Endothelial cell of umbilical vein (primary cell): ENCODE measurements around the gene DISP1.

Experiments used
- CTCF ChIP-seq, 2 donors: IDR thresholded peaks; 1 replicate in 1 of 2; 2 replicates in 1 of 2; pipeline ENCODE4 v1.5.1; 2011; ENCODE audit warnings: low read length in 2 of 2, mild to moderate bottlenecking in 2 of 2, moderate library complexity in 2 of 2, control low read depth in 1 of 2, inconsistent platforms in 1 of 2, low read depth in 1 of 2; ENCODE audit not compliant: insufficient read depth in 1 of 2; ENCODE audit errors: extremely low read depth in 1 of 2
- EZH2 ChIP-seq: IDR thresholded peaks from 2 replicates; pipeline ENCODE4 v1.6.1; 2012; ENCODE audit warnings: borderline replicate concordance, low read depth, mild to moderate bottlenecking, moderate library complexity, low read length, inconsistent platforms; ENCODE audit not compliant: severe bottlenecking
- FOS ChIP-seq: IDR thresholded peaks from 2 replicates; pipeline ENCODE4 v1.6.1; 2011; ENCODE audit warnings: mild to moderate bottlenecking, low read length, moderate library complexity, borderline replicate concordance; ENCODE audit not compliant: insufficient read depth
- GATA2 ChIP-seq: IDR thresholded peaks from 2 replicates; pipeline ENCODE4 v1.7.0; 2011; ENCODE audit warnings: low read depth, mild to moderate bottlenecking, moderate library complexity, mixed read lengths, low read length; ENCODE audit not compliant: insufficient read length, insufficient read depth
- JUN ChIP-seq: IDR thresholded peaks from 2 replicates; pipeline ENCODE4 v1.6.1; 2011; ENCODE audit warnings: borderline replicate concordance, low read depth; ENCODE audit not compliant: insufficient read length, insufficient read depth
- MAX ChIP-seq: IDR thresholded peaks from 2 replicates; pipeline ENCODE4 v1.6.1; 2011; ENCODE audit not compliant: insufficient read depth, insufficient read length
- MYC ChIP-seq: IDR thresholded peaks from one replicate; pipeline ENCODE4 v1.6.1; 2011; ENCODE audit warnings: mild to moderate bottlenecking, low read depth, low read length
- POLR2A ChIP-seq: IDR thresholded peaks from 2 replicates; pipeline ENCODE4 v1.6.1; 2012; ENCODE audit warnings: low read depth, mild to moderate bottlenecking, control low read depth, low read length
- POLR2AphosphoS5 ChIP-seq: IDR thresholded peaks from 2 replicates; pipeline ENCODE4 v1.6.1; 2012; ENCODE audit warnings: low read depth, mild to moderate bottlenecking, control low read depth, low read length, moderate library complexity; ENCODE audit not compliant: insufficient read depth

DNA sequence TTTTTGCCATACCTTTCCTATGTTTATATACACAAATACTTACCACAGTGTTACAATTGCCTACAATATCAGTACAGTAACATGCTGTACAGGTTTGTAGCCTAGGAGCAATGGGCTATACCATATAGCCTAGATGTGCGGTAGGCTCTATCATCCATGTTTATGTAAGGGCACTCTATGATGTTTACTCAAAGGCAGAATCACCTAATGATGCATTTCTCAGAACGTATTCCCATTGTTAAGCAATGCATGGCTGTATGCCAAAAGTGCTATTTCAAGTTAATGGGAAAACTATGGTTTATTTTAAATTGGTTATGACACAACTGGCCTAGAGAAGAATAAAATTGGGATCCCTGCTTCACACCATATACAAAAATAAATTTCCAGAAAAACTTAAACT lies 36.9 kb upstream of the DISP1 start:
- TF ChIP-seq CTCF (IDR thresholded peaks at IDR 0.05; ENCODE audit: extremely low read depth in 1 of 2, insufficient read depth in 1 of 2, low read depth in 1 of 2, low read length in 2 of 2) (no peak), EZH2 (no peak), POLR2A (no peak), MAX (no peak), POLR2AphosphoS5 (no peak), MYC (no peak), JUN (no peak), FOS (no peak), GATA2 (no peak)
